GM23338 (cell line): ENCODE data around the gene TEKTIP1. TPM values are rescaled to one million over a fixed set of nuclear protein-coding genes. Genes with fewer than 3 reads are reported as not detected.
"Not testable (repeated sequence)": the region's sequence is repeated elsewhere in the genome, so short reads cannot be mapped to it uniquely, and the experiment has no call there.

ENCODE experiments used
- ATAC-seq: fragments of 200-7000 bp; cut with Tn5 transposase; 3 replicates; pipeline ENCODE4 v1.9.1; 2020
- DNase-seq: peaks from one replicate; pipeline ENCODE4 v3.0.0-alpha.2; 2015; ENCODE audit warnings: low spot score
- H2AFZ ChIP-seq: fragments of 200-600 bp; sonication (generic); 2 replicates; pipeline ENCODE4 v1.8.0; 2016; ENCODE audit warnings: antibody characterized with exemption, mild to moderate bottlenecking, moderate library complexity
- H3F3A ChIP-seq: fragments of 200-600 bp; sonication (generic); replicated peaks from 2 replicates; pipeline ENCODE4 v1.8.0; 2017; ENCODE audit warnings: antibody characterized with exemption, mixed run types, low read depth
- H3K27ac ChIP-seq: fragments of 200-600 bp; sonication (generic); 2 replicates; pipeline ENCODE4 v1.6.1; 2016; ENCODE audit warnings: low read depth
- H3K27me3 ChIP-seq: fragments of 200-600 bp; sonication (generic); 2 replicates; pipeline ENCODE4 v1.8.0; 2016; ENCODE audit warnings: mild to moderate bottlenecking, mixed run types, moderate library complexity; ENCODE audit not compliant: insufficient read depth
- H3K36me3 ChIP-seq: fragments of 200-600 bp; sonication (generic); 2 replicates; pipeline ENCODE4 v1.8.0; 2016; ENCODE audit warnings: mild to moderate bottlenecking; ENCODE audit not compliant: insufficient read depth
- H3K4me1 ChIP-seq: fragments of 200-600 bp; sonication (generic); 2 replicates; pipeline ENCODE4 v1.8.0; 2016; ENCODE audit warnings: mild to moderate bottlenecking, moderate library complexity; ENCODE audit not compliant: insufficient read depth
- H3K4me2 ChIP-seq: fragments of 200-600 bp; sonication (generic); 2 replicates; pipeline ENCODE4 v1.7.1; 2017; ENCODE audit warnings: mixed run types
- H3K4me3 ChIP-seq: fragments of 200-600 bp; sonication (generic); 2 replicates; pipeline ENCODE4 v1.6.1; 2016; ENCODE audit warnings: mixed run types
- H3K79me2 ChIP-seq: fragments of 200-600 bp; sonication (generic); replicated peaks from 2 replicates; pipeline ENCODE4 v1.8.0; 2017; ENCODE audit warnings: mild to moderate bottlenecking; ENCODE audit not compliant: insufficient read depth
- H3K9me2 ChIP-seq: fragments of 200-600 bp; sonication (generic); 2 replicates; pipeline ENCODE4 v1.8.0; 2017; ENCODE audit not compliant: insufficient read depth
- H4K20me1 ChIP-seq: fragments of 200-600 bp; sonication (generic); replicated peaks from 2 replicates; pipeline ENCODE4 v1.8.0; 2017; ENCODE audit warnings: mild to moderate bottlenecking; ENCODE audit not compliant: insufficient read depth
- H3K27ac Mint-ChIP-seq: 2 replicates; pipeline ENCODE4 v1.8.0; 2020; ENCODE audit warnings: inconsistent platforms, mild to moderate bottlenecking, moderate library complexity, mixed read lengths
- H3K27me3 Mint-ChIP-seq: 3 replicates; pipeline ENCODE4 v1.8.0; 2022; ENCODE audit warnings: low read depth, mild to moderate bottlenecking, moderate library complexity, mixed read lengths, inconsistent platforms; ENCODE audit not compliant: insufficient read depth, poor library complexity
- H3K36me3 Mint-ChIP-seq: 3 replicates; pipeline ENCODE4 v1.8.0; 2021; ENCODE audit warnings: low read depth, mild to moderate bottlenecking, inconsistent platforms, moderate library complexity, mixed read lengths
- H3K4me1 Mint-ChIP-seq: 3 replicates; pipeline ENCODE4 v1.8.0; 2020; ENCODE audit warnings: mild to moderate bottlenecking, inconsistent platforms, mixed read lengths
- H3K4me3 Mint-ChIP-seq: 3 replicates; pipeline ENCODE4 v1.8.0; 2021; ENCODE audit warnings: moderate library complexity, mild to moderate bottlenecking, inconsistent platforms, mixed read lengths
- H3K9me3 Mint-ChIP-seq: 3 replicates; pipeline ENCODE4 v1.8.0; 2020; ENCODE audit warnings: moderate library complexity, mild to moderate bottlenecking, inconsistent platforms, mixed read lengths
- CREB1 ChIP-seq: fragments of 250-450 bp; sonication (Bioruptor Pico); IDR thresholded peaks from 2 replicates; pipeline ENCODE4 v1.5.0; 2020; ENCODE audit warnings: low read depth, mild to moderate bottlenecking, moderate library complexity
- EZH2phosphoT487 ChIP-seq: fragments of 200-600 bp; sonication (generic); IDR thresholded peaks from one replicate; pipeline ENCODE4 v1.8.1; 2018; ENCODE audit warnings: antibody characterized with exemption; ENCODE audit not compliant: unreplicated experiment
- JUNB ChIP-seq: IDR thresholded peaks from one replicate; pipeline ENCODE4 v1.6.1; 2016; ENCODE audit warnings: antibody characterized with exemption; ENCODE audit not compliant: unreplicated experiment
- POLR2AphosphoS5 ChIP-seq: IDR thresholded peaks from 2 replicates; pipeline ENCODE4 v1.6.1; 2016; ENCODE audit warnings: antibody characterized with exemption, low read depth
- STAT1 ChIP-seq: IDR thresholded peaks from one replicate; pipeline ENCODE4 v1.6.1; 2016; ENCODE audit warnings: antibody characterized with exemption; ENCODE audit not compliant: unreplicated experiment
- polyA plus RNA-seq: library from polyadenylated mRNA; unstranded; fragments of >200 nt; fragmentation: Nextera tagmentation; extraction: Ambion mirVana; gene quantifications from 2 replicates; pipeline ENCODE4 v1.2.1, GENCODE V29; 2016
- total RNA-seq: library from RNA; depleted of rRNA; stranded (reverse); fragments of >200 nt; shearing (Covaris generic); gene quantifications from 2 replicates; pipeline ENCODE4 v1.2.3, GENCODE V29; 2014
- TF ChIP-seq, protein P1 (sequence below): IDR thresholded peaks from one replicate; pipeline ENCODE4 v1.6.1; 2018; ENCODE audit warnings: antibody characterized with exemption; ENCODE audit not compliant: unreplicated experiment

TEKTIP1 gene
- total and polyA plus RNA-seq, 2 experiments from 2014 or later: not detected

DNA sequence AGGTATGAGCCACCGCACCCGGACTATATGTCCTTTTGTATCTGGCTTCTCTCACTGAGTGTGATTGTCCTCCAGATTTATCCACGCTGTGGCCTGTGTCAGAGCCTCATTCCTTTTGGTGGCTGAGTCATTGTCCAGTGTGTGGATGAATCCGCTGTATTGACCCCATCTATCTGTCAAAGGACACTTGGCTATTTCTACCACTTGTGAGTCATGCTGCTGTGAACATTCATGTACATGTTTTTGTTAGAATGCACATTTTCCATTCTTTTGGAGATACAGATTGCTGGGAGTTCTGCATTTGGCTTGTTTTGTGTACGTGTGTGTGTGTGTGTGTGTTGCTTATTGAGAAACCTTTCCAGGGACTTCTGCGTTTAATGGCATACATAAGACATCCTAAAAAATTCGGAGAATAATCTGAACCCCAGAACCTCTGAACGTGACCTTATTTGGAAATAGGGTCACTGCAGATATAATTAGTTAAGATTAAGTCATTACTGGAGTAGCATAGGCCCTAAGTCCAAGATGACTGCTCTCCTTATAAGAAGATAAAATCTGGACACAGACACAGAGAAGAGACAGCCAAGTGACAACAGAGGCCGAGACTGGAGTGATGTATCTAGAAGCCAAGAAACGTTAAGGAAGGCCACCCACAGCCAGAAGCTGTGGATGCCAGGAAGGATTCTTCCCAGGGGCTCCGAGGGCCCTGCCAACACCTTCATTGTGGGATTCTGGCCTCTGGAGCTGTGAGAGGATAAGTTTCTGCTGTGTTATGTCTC, 41.4 kb downstream of the TEKTIP1 start (continued):
- TF ChIP-seq EZH2phosphoT487 (no peak), POLR2AphosphoS5 (no peak), CREB1 (CRISPR knock-in tag) (no peak), STAT1 (no peak), JUNB (no peak)
- TF ChIP-seq, protein P1, sequence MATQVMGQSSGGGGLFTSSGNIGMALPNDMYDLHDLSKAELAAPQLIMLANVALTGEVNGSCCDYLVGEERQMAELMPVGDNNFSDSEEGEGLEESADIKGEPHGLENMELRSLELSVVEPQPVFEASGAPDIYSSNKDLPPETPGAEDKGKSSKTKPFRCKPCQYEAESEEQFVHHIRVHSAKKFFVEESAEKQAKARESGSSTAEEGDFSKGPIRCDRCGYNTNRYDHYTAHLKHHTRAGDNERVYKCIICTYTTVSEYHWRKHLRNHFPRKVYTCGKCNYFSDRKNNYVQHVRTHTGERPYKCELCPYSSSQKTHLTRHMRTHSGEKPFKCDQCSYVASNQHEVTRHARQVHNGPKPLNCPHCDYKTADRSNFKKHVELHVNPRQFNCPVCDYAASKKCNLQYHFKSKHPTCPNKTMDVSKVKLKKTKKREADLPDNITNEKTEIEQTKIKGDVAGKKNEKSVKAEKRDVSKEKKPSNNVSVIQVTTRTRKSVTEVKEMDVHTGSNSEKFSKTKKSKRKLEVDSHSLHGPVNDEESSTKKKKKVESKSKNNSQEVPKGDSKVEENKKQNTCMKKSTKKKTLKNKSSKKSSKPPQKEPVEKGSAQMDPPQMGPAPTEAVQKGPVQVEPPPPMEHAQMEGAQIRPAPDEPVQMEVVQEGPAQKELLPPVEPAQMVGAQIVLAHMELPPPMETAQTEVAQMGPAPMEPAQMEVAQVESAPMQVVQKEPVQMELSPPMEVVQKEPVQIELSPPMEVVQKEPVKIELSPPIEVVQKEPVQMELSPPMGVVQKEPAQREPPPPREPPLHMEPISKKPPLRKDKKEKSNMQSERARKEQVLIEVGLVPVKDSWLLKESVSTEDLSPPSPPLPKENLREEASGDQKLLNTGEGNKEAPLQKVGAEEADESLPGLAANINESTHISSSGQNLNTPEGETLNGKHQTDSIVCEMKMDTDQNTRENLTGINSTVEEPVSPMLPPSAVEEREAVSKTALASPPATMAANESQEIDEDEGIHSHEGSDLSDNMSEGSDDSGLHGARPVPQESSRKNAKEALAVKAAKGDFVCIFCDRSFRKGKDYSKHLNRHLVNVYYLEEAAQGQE: no peak

DNA sequence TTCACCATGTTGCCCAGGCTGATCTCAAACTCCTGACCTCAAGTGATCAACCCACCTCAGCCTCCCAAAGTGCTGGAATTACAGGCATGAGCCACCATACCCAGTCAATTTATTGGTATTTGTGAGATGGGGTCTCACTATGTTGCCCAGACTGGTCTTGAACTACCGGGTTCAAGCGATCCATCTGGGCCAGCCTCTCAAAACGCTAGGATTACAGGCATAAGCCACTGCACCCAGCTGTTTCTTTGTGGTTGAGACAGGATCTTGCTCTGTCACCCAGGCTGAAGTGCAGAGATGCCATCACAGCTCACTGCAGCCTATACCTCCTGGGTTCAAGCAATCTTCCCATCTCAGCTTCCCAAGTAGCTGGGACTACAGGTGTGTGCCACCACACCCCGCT, 42.8 kb downstream of the TEKTIP1 start:
- not testable (repeated sequence) for H3K9me2 ChIP-seq, H3K27ac Mint-ChIP-seq, H3F3A ChIP-seq, H3K79me2 ChIP-seq, H3K4me1 ChIP-seq, H3K36me3 ChIP-seq, H3K9me3 Mint-ChIP-seq, H3K4me3 ChIP-seq, H3K27ac ChIP-seq, H3K4me3 Mint-ChIP-seq, DNase-seq, ATAC-seq, H4K20me1 ChIP-seq, H2AFZ ChIP-seq, H3K4me1 Mint-ChIP-seq, H3K4me2 ChIP-seq, H3K36me3 Mint-ChIP-seq
- peaks cover 45% of the 10 kb centered on the region for H3K27me3 ChIP-seq
- H3K27me3 Mint-ChIP-seq: peaks cover 31% of the 10 kb centered on the region

DNA sequence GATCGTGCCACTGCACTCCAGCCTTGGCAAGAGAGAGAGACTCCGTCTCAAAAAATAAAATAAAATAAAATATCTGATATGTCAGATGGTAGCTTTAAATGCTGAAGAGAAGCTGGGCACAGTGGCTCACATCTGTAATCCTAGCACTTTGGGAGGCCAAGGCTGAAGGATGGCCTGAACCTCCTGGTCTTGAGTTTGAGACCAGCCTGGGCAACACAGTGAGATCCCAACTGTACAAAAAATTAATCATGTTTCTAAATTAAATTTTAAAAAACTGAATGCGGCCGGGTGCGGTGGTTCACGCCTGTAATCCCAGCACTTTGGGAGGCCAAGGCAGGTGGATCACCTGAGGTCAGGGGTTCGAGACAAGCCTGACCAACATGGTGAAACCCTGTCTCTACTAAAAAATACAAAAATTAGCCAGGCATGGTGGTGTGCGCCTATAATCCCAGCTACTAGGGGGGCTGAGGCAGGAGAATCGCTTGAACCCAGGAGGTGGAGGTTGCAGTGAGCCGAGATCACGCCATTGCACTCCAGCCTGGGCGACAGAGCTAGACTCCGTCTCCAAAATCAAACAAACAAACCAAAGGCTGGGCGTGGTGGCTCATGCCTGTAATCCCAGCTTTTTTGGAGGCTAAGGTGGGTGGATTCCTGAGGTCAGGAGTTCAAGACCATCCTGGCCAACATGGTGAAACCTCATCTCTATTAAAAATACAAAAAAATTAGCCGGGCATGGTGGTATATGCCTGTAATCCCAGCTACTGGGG, 45.2 kb downstream of the TEKTIP1 start:
- not testable (repeated sequence) for H3K4me3 ChIP-seq, H3K36me3 ChIP-seq, H3K4me2 ChIP-seq, H4K20me1 ChIP-seq, H3K9me3 Mint-ChIP-seq, ATAC-seq, H2AFZ ChIP-seq, H3F3A ChIP-seq, H3K9me2 ChIP-seq, H3K27ac ChIP-seq, H3K4me3 Mint-ChIP-seq, DNase-seq, H3K36me3 Mint-ChIP-seq, H3K4me1 ChIP-seq, H3K4me1 Mint-ChIP-seq, H3K27ac Mint-ChIP-seq, H3K79me2 ChIP-seq
- peaks cover 45% of the 10 kb centered on the region for H3K27me3 ChIP-seq
- peaks cover 24% of the 10 kb centered on the region for H3K27me3 Mint-ChIP-seq
